H9 (cell line): ENCODE results near the gene MTHFD1. TPM values are rescaled to one million over a fixed set of nuclear protein-coding genes. Genes with fewer than 3 reads are reported as not detected.

Experiments
- DNase-seq: peaks from one replicate; pipeline ENCODE4 v3.0.0-alpha.2; 2017
- H2AFZ ChIP-seq: one replicate; pipeline ENCODE4 v1.6.1; 2013; ENCODE audit warnings: mild to moderate bottlenecking, low read length, control low read depth, moderate library complexity
- H2AK5ac ChIP-seq: 2 replicates; pipeline ENCODE4 v1.6.1; 2013; ENCODE audit warnings: low read length, control low read depth, mixed read lengths; ENCODE audit not compliant: insufficient read length
- H2BK120ac ChIP-seq: one replicate; pipeline ENCODE4 v1.6.1; 2013; ENCODE audit warnings: low read depth, mild to moderate bottlenecking, low read length, control low read depth, inconsistent platforms; ENCODE audit not compliant: poor library complexity, severe bottlenecking
- H2BK12ac ChIP-seq: 2 replicates; pipeline ENCODE4 v1.6.1; 2013; ENCODE audit warnings: low read length, control low read depth, mixed read lengths, low read depth; ENCODE audit not compliant: insufficient read length
- H2BK15ac ChIP-seq: 2 replicates; pipeline ENCODE4 v1.6.1; 2013; ENCODE audit warnings: low read depth, low read length, control low read depth
- H2BK20ac ChIP-seq: one replicate; pipeline ENCODE4 v1.6.1; 2013; ENCODE audit warnings: low read depth, mild to moderate bottlenecking, low read length, control low read depth, inconsistent platforms; ENCODE audit not compliant: poor library complexity, severe bottlenecking
- H2BK5ac ChIP-seq: 2 replicates; pipeline ENCODE4 v1.6.1; 2013; ENCODE audit warnings: low read length, control low read depth, mixed read lengths; ENCODE audit not compliant: insufficient read length
- H3K14ac ChIP-seq: 2 replicates; pipeline ENCODE4 v1.6.1; 2013; ENCODE audit warnings: low read length, control low read depth; ENCODE audit not compliant: insufficient read depth
- H3K18ac ChIP-seq: 2 replicates; pipeline ENCODE4 v1.6.1; 2013; ENCODE audit warnings: low read depth, mild to moderate bottlenecking, mixed read lengths, low read length, control low read depth; ENCODE audit not compliant: insufficient read length
- H3K23ac ChIP-seq: 2 replicates; pipeline ENCODE4 v1.6.1; 2013; ENCODE audit warnings: low read length, control low read depth, mixed read lengths, low read depth; ENCODE audit not compliant: insufficient read length
- H3K23me2 ChIP-seq: 2 replicates; pipeline ENCODE4 v1.6.1; 2013; ENCODE audit warnings: low read depth, mild to moderate bottlenecking, mixed read lengths, low read length, control low read depth; ENCODE audit not compliant: insufficient read length, poor library complexity, severe bottlenecking
- H3K27ac ChIP-seq: 2 replicates; pipeline ENCODE4 v1.5.1; 2013; ENCODE audit warnings: low read length, control low read depth, mixed read lengths, low read depth; ENCODE audit not compliant: insufficient read length
- H3K27me3 ChIP-seq: 2 replicates; pipeline ENCODE4 v1.6.1; 2013; ENCODE audit warnings: low read length, control low read depth, inconsistent platforms; ENCODE audit not compliant: insufficient read depth
- H3K4ac ChIP-seq: 2 replicates; pipeline ENCODE4 v1.6.1; 2013; ENCODE audit warnings: low read depth, mild to moderate bottlenecking, control low read depth, inconsistent platforms, low read length, moderate library complexity
- H3K4me1 ChIP-seq: 2 replicates; pipeline ENCODE4 v1.6.1; 2013; ENCODE audit warnings: low read length, control low read depth, inconsistent platforms; ENCODE audit not compliant: insufficient read depth
- H3K4me2 ChIP-seq: 2 replicates; pipeline ENCODE4 v1.6.1; 2013; ENCODE audit warnings: low read length, control low read depth, mixed read lengths; ENCODE audit not compliant: insufficient read length, insufficient read depth
- H3K56ac ChIP-seq: 2 replicates; pipeline ENCODE4 v1.6.1; 2013; ENCODE audit warnings: low read depth, mild to moderate bottlenecking, mixed read lengths, low read length, control low read depth; ENCODE audit not compliant: insufficient read length
- H3K79me1 ChIP-seq: 2 replicates; pipeline ENCODE4 v1.6.1; 2013; ENCODE audit warnings: low read depth, mild to moderate bottlenecking, moderate library complexity, low read length, control low read depth, inconsistent platforms; ENCODE audit not compliant: insufficient read depth, poor library complexity, severe bottlenecking
- H3K79me2 ChIP-seq: 2 replicates; pipeline ENCODE4 v1.6.1; 2013; ENCODE audit warnings: low read length, control low read depth, inconsistent platforms; ENCODE audit not compliant: insufficient read depth
- H3K9ac ChIP-seq: 2 replicates; pipeline ENCODE4 v1.6.1; 2013; ENCODE audit warnings: low read length, control low read depth, mixed read lengths; ENCODE audit not compliant: insufficient read length; ENCODE audit errors: extremely low read depth
- H3K9me3 ChIP-seq: one replicate; pipeline ENCODE4 v1.6.1; 2013; ENCODE audit warnings: low read depth, low read length, inconsistent platforms; ENCODE audit not compliant: control insufficient read depth
- H3T11ph ChIP-seq: one replicate; pipeline ENCODE4 v1.6.1; 2013; ENCODE audit warnings: mild to moderate bottlenecking, low read length, control low read depth, inconsistent platforms
- H4K20me1 ChIP-seq: one replicate; pipeline ENCODE4 v1.6.1; 2013; ENCODE audit not compliant: control insufficient read depth, insufficient read length, insufficient read depth
- H4K5ac ChIP-seq: 2 replicates; pipeline ENCODE4 v1.6.1; 2013; ENCODE audit warnings: low read depth, mild to moderate bottlenecking, mixed read lengths, low read length, control low read depth; ENCODE audit not compliant: insufficient read length
- H4K8ac ChIP-seq: replicated peaks from 2 replicates; pipeline ENCODE4 v1.6.1; 2013; ENCODE audit warnings: low read length, control low read depth, mixed read lengths, low read depth; ENCODE audit not compliant: insufficient read length
- H4K91ac ChIP-seq: 2 replicates; pipeline ENCODE4 v1.6.1; 2013; ENCODE audit warnings: low read depth, mild to moderate bottlenecking, moderate library complexity, mixed read lengths, low read length, control low read depth; ENCODE audit not compliant: insufficient read length
- H3K27ac Mint-ChIP-seq, 3 experiments: 2 replicates in 2 of 3; 3 replicates in 1 of 3; pipeline ENCODE4 v1.8.0; 2020 to 2021; ENCODE audit warnings: mixed read lengths in 3 of 3, mild to moderate bottlenecking in 1 of 3, moderate library complexity in 1 of 3
- H3K27me3 Mint-ChIP-seq: 2 replicates; pipeline ENCODE4 v1.8.0; 2021; ENCODE audit warnings: low read depth, mild to moderate bottlenecking, moderate library complexity, mixed read lengths
- H3K36me3 Mint-ChIP-seq, 3 experiments: 2 replicates in 2 of 3; 3 replicates in 1 of 3; pipeline ENCODE4 v1.8.0; 2020 to 2021; ENCODE audit warnings: low read depth in 3 of 3, mixed read lengths in 3 of 3; ENCODE audit not compliant: insufficient read depth in 1 of 3
- H3K4me1 Mint-ChIP-seq, 2 experiments: 2 replicates each; pipeline ENCODE4 v1.8.0; 2020; ENCODE audit warnings: mixed read lengths in 2 of 2
- H3K4me3 Mint-ChIP-seq, 2 experiments: 2 replicates in 1 of 2; 3 replicates in 1 of 2; pipeline ENCODE4 v1.8.0; 2020 to 2021; ENCODE audit warnings: mild to moderate bottlenecking in 2 of 2, mixed read lengths in 2 of 2, moderate library complexity in 1 of 2
- H3K9me3 Mint-ChIP-seq, 2 experiments: 2 replicates in 1 of 2; 3 replicates in 1 of 2; pipeline ENCODE4 v1.8.0; 2020; ENCODE audit warnings: mild to moderate bottlenecking in 2 of 2, mixed read lengths in 2 of 2, moderate library complexity in 1 of 2
- CTCF ChIP-seq: fragments of 200-600 bp; sonication (generic); conservative IDR thresholded peaks from 3 replicates; pipeline ENCODE4 v1.8.0; 2021; ENCODE audit warnings: antibody characterized with exemption, mild to moderate bottlenecking
- WGBS: extraction: QIAGEN DNeasy Blood & Tissue Kit; methylation state at CpG from one replicate; pipeline ENCODE4 v1.1.7; 2013; ENCODE audit warnings: missing lambda C conversion rate, low lambda C conversion rate, mixed read lengths; ENCODE audit not compliant: insufficient read length; ENCODE audit errors: extremely low coverage; 5-methylcytosine and 5-hydroxymethylcytosine counted together
- total RNA-seq: library from RNA; stranded (reverse); gene quantifications from 2 replicates; pipeline ENCODE4 v1.2.1, GENCODE V29; 2021

MTHFD1 gene
- total RNA-seq, 1 experiment from 2014 or later = 203 TPM

GRCh38 chr14:64464651-64465050, 76.5 kb downstream of the MTHFD1 start:
- H3K27me3 Mint-ChIP-seq = peaks cover 1% of the 10 kb centered on the region; the same call in 1 of the 2 replicates
- peak overlapping the region; percentile 33 for H2AFZ ChIP-seq
- H3K4me3 Mint-ChIP-seq = peak overlapping the region; percentile 78 to 79
- no peak overlapping the region for H3K23ac ChIP-seq
- H3K4me1 ChIP-seq = no peaks in the 10 kb centered on the region
- H3K27ac Mint-ChIP-seq = peak overlapping the region in 2 of 3 experiments; percentile 40 to 85; a peak in 2 of 7 replicates
- no peak overlapping the region for H2BK5ac ChIP-seq
- TF ChIP-seq CTCF = no peak
- H3K14ac ChIP-seq = no peak overlapping the region
- no peaks in the 10 kb centered on the region for H3K79me1 ChIP-seq
- peaks cover 3 to 15% (median 4%) of the 10 kb centered on the region in 3 experiments; a peak in 5 of 7 replicates for H3K36me3 Mint-ChIP-seq
- H4K8ac ChIP-seq = no peak overlapping the region
- H2BK20ac ChIP-seq = no peak overlapping the region
- H2BK120ac ChIP-seq = no peak overlapping the region
- H3K9ac ChIP-seq = peak overlapping the region; percentile 47
- peaks cover 14% of the 10 kb centered on the region in 2 experiments for H3K4me1 Mint-ChIP-seq
- H3K79me2 ChIP-seq = no peaks in the 10 kb centered on the region
- no peak overlapping the region for H3K27ac ChIP-seq
- no peak overlapping the region for H2BK12ac ChIP-seq
- H3K56ac ChIP-seq = no peak overlapping the region
- H4K20me1 ChIP-seq = no peaks in the 10 kb centered on the region
- H4K91ac ChIP-seq = no peak overlapping the region
- no peak overlapping the region for H3K4ac ChIP-seq
- H3T11ph ChIP-seq = no peak overlapping the region
- no peaks in the 10 kb centered on the region for H3K27me3 ChIP-seq
- no peaks in the 10 kb centered on the region for H3K9me3 Mint-ChIP-seq
- H4K5ac ChIP-seq = no peak overlapping the region
- DNase-seq = peak; percentile 50
- WGBS = no CpG with 5 or more reads among the region's 6 CpGs
- peak overlapping the region; percentile 71 for H3K4me2 ChIP-seq
- H2BK15ac ChIP-seq = no peak overlapping the region
- H2AK5ac ChIP-seq = no peak overlapping the region
- H3K23me2 ChIP-seq = peaks cover 14% of the 10 kb centered on the region
- H3K9me3 ChIP-seq = no peaks in the 10 kb centered on the region
- H3K18ac ChIP-seq = no peak overlapping the region
